Neural progenitor cell (in vitro differentiated cells): ENCODE measurements around the gene SEMA3B. TPM values are rescaled to one million over a fixed set of nuclear protein-coding genes. Genes with fewer than 3 reads are reported as not detected.
A peak's percentile ranks its signal among the peaks of the same experiment; 100 is the strongest.

Experiments used
- DNase-seq: peaks from one replicate; pipeline ENCODE4 v3.0.0-alpha.2; 2016; ENCODE audit warnings: low spot score
- H2AFZ ChIP-seq: fragments of 200-600 bp; sonication (generic); replicated peaks from 2 replicates; pipeline ENCODE4 v1.6.1; 2016; ENCODE audit warnings: antibody characterized with exemption
- H3F3A ChIP-seq: fragments of 200-600 bp; sonication (generic); 2 replicates; pipeline ENCODE4 v1.6.1; 2016; ENCODE audit warnings: antibody characterized with exemption, low read depth
- H3K27ac ChIP-seq: fragments of 200-600 bp; sonication (generic); 2 replicates; pipeline ENCODE4 v1.5.1; 2016; ENCODE audit warnings: mild to moderate bottlenecking
- H3K27me3 ChIP-seq: fragments of 200-600 bp; sonication (generic); 2 replicates; pipeline ENCODE4 v1.6.1; 2016; ENCODE audit warnings: mild to moderate bottlenecking, moderate library complexity
- H3K36me3 ChIP-seq: fragments of 200-600 bp; sonication (generic); 2 replicates; pipeline ENCODE4 v1.5.1; 2016
- H3K4me1 ChIP-seq: fragments of 200-600 bp; sonication (generic); 2 replicates; pipeline ENCODE4 v1.6.1; 2016; ENCODE audit warnings: mixed run types
- H3K4me2 ChIP-seq: fragments of 200-600 bp; sonication (generic); 2 replicates; pipeline ENCODE4 v1.6.1; 2016
- H3K4me3 ChIP-seq: fragments of 200-600 bp; sonication (generic); 2 replicates; pipeline ENCODE4 v1.5.1; 2016
- H3K79me2 ChIP-seq: fragments of 200-600 bp; sonication (generic); 2 replicates; pipeline ENCODE4 v1.6.1; 2016; ENCODE audit warnings: low read depth
- H3K9ac ChIP-seq: fragments of 200-600 bp; sonication (generic); 2 replicates; pipeline ENCODE4 v1.6.1; 2016
- H3K9me3 ChIP-seq: fragments of 200-600 bp; sonication (generic); 2 replicates; pipeline ENCODE4 v1.5.1; 2016; ENCODE audit warnings: low read depth
- H4K20me1 ChIP-seq: fragments of 200-600 bp; sonication (generic); 2 replicates; pipeline ENCODE4 v1.6.1; 2016; ENCODE audit warnings: low read depth
- H3K27ac Mint-ChIP-seq: 3 replicates; pipeline ENCODE4 v1.8.0; 2021; ENCODE audit warnings: mixed read lengths
- H3K27me3 Mint-ChIP-seq: 2 replicates; pipeline ENCODE4 v1.8.0; 2022; ENCODE audit warnings: low read depth, mild to moderate bottlenecking, inconsistent platforms, moderate library complexity, mixed read lengths; ENCODE audit not compliant: insufficient read depth
- H3K36me3 Mint-ChIP-seq: 3 replicates; pipeline ENCODE4 v1.8.0; 2021; ENCODE audit warnings: mixed read lengths
- H3K4me1 Mint-ChIP-seq: 3 replicates; pipeline ENCODE4 v1.8.0; 2021; ENCODE audit warnings: mixed read lengths
- H3K4me3 Mint-ChIP-seq: 3 replicates; pipeline ENCODE4 v1.8.0; 2021; ENCODE audit warnings: mild to moderate bottlenecking, moderate library complexity, mixed read lengths
- H3K9me3 Mint-ChIP-seq: 3 replicates; pipeline ENCODE4 v1.8.0; 2020; ENCODE audit warnings: mixed read lengths
- EZH2 ChIP-seq: fragments of 200-600 bp; sonication (generic); IDR thresholded peaks from 2 replicates; pipeline ENCODE4 v1.6.1; 2017; ENCODE audit warnings: antibody characterized with exemption, mild to moderate bottlenecking, moderate library complexity
- EZH2phosphoT487 ChIP-seq: fragments of 200-600 bp; sonication (generic); IDR thresholded peaks from 2 replicates; pipeline ENCODE4 v1.6.1; 2017; ENCODE audit warnings: antibody characterized with exemption
- total RNA-seq: library from RNA; depleted of rRNA; stranded (reverse); fragments of >200 nt; gene quantifications from 2 replicates; pipeline ENCODE4 v1.2.3, GENCODE V29; 2015; ENCODE audit warnings: low replicate concordance
- TF ChIP-seq, protein P1 (sequence below): fragments of 200-600 bp; sonication (generic); IDR thresholded peaks from 2 replicates; pipeline ENCODE4 v1.5.1; 2017; ENCODE audit warnings: antibody characterized with exemption, mild to moderate bottlenecking

Gene SEMA3B
- total RNA-seq, 1 donor from 2014 or later: 0.80 TPM

DNA sequence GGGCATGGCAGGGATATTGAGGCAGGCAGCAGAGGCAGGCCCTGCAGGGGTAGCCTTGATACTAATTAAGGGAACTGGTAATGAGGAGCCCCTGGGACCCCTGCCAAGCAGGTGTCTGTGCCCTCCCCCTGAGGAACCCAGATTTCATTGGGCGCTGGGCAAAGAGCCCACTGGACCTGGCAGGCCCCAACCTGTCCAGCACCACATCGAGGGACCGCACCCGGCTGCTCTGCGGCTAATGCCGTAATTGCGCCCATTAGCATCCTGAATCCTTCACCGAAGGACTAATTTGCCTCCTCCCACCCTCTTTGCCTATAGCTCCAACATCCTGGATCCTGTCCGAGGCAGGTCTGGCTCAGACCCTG, 13.7 kb upstream of the SEMA3B start:
- Histone ChIP-seq H3K9me3 (no peaks in the 10 kb centered on the region), H3K4me1 (peaks cover 3% of the 10 kb centered on the region), H3F3A (peaks cover 57% of the 10 kb centered on the region), H3K27me3 (no peaks in the 10 kb centered on the region), H3K4me3 (no peak overlapping the region), H2AFZ (no peak overlapping the region), H4K20me1 (peaks cover 80% of the 10 kb centered on the region), H3K36me3 (no peaks in the 10 kb centered on the region), H3K27ac (no peak overlapping the region), H3K9ac (no peak overlapping the region), H3K4me2 (no peak overlapping the region), H3K79me2 (peaks cover 31% of the 10 kb centered on the region)
- Mint-ChIP-seq H3K4me3 (no peak overlapping the region), H3K27ac (no peak overlapping the region), H3K9me3 (no peaks in the 10 kb centered on the region), H3K36me3 (peaks cover 23% of the 10 kb centered on the region), H3K4me1 (peaks cover 48% of the 10 kb centered on the region), H3K27me3 (peaks cover 6% of the 10 kb centered on the region)
- no peak for TF ChIP-seq EZH2phosphoT487
- TF ChIP-seq, protein P1, sequence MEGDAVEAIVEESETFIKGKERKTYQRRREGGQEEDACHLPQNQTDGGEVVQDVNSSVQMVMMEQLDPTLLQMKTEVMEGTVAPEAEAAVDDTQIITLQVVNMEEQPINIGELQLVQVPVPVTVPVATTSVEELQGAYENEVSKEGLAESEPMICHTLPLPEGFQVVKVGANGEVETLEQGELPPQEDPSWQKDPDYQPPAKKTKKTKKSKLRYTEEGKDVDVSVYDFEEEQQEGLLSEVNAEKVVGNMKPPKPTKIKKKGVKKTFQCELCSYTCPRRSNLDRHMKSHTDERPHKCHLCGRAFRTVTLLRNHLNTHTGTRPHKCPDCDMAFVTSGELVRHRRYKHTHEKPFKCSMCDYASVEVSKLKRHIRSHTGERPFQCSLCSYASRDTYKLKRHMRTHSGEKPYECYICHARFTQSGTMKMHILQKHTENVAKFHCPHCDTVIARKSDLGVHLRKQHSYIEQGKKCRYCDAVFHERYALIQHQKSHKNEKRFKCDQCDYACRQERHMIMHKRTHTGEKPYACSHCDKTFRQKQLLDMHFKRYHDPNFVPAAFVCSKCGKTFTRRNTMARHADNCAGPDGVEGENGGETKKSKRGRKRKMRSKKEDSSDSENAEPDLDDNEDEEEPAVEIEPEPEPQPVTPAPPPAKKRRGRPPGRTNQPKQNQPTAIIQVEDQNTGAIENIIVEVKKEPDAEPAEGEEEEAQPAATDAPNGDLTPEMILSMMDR: no peak
- TF ChIP-seq EZH2: no peak
- no peak for DNase-seq

DNA sequence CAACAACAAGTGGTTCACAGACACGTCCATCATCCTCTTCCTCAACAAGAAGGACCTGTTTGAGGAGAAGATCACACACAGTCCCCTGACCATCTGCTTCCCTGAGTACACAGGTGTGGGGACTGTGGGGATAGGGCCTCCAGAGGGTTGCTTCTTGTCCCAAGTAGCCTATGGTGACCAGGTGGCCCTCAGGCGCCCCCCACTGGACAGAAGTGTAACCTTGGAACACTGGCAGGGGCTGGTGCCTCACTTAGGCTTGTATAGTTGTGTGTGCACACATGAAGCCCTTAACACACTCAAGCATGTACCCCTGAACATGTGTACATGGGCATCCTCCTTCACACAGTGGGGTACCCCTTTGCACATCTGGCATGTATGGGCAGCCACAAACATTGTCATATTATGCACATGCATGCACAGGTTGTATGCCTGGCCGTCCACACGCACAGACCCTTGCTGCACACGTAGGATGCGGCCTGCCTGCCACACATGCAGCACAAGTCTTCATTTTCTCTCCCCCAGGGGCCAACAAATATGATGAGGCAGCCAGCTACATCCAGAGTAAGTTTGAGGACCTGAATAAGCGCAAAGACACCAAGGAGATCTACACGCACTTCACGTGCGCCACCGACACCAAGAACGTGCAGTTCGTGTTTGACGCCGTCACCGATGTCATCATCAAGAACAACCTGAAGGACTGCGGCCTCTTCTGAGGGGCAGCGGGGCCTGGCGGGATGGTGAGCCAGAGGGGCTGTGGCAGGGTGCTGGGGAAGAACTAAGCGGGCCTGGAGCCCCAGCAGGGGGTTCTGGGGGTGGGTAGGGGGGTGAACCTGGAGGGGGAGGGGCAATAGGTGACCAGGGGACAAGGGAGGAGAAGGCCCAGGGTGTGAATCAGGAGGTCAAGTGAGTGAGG, 11.7 kb upstream of the SEMA3B start:
- Histone ChIP-seq H4K20me1 (peaks cover 60% of the 10 kb centered on the region), H3K4me3 (no peak overlapping the region), H3K4me2 (no peak overlapping the region), H3K36me3 (no peaks in the 10 kb centered on the region), H3K4me1 (peaks cover 15% of the 10 kb centered on the region), H3K27ac (no peak overlapping the region), H3K27me3 (no peaks in the 10 kb centered on the region), H3F3A (peaks cover 70% of the 10 kb centered on the region), H3K9ac (no peak overlapping the region), H3K9me3 (no peaks in the 10 kb centered on the region), H2AFZ (no peak overlapping the region), H3K79me2 (peaks cover 11% of the 10 kb centered on the region)
- peak; percentile 71 for DNase-seq
- H3K27me3 Mint-ChIP-seq: peaks cover 8% of the 10 kb centered on the region
- TF ChIP-seq, protein P1: peak; percentile 72
- TF ChIP-seq EZH2: no peak
- H3K4me1 Mint-ChIP-seq: peaks cover 56% of the 10 kb centered on the region
- peak overlapping the region; percentile 95 for H3K27ac Mint-ChIP-seq
- peak overlapping the region; percentile 69 for H3K4me3 Mint-ChIP-seq
- no peaks in the 10 kb centered on the region for H3K9me3 Mint-ChIP-seq
- peaks cover 17% of the 10 kb centered on the region for H3K36me3 Mint-ChIP-seq

DNA sequence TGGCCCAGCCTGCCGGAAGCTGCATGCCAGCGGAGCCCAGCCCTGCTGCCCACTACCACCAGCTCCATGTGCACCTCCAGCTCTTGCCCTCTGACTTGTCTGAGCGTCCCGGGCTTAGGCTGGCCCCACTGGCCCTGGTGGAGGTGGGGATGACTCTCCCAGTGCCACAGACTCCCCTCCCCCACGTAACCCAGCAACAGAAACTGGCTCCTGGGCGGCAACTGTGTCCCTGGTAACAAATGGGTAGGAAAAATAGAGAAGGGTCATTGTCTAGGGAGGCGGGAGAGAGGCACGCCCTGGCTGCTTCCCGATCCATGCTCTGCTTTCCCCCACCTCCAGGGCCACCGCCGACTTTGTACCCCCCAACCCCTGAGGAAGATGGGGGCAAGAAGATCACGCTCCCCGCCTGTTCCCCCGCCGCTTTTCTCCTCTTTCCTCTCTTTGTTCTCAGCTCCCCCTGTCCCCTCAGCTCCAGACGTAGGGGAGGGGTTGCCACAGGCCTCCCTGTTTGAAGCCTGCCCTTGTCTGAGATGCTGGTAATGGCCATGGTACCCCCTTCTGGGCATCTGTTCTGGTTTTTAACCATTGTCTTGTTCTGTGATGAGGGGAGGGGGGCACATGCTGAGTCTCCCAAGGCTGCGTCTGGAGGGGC, 10.8 kb upstream of the SEMA3B start:
- H3K36me3 ChIP-seq: no peaks in the 10 kb centered on the region
- H2AFZ ChIP-seq: no peak overlapping the region
- H3K4me3 ChIP-seq: no peak overlapping the region
- H3K9me3 ChIP-seq: no peaks in the 10 kb centered on the region
- Mint-ChIP-seq H3K9me3 (no peaks in the 10 kb centered on the region), H3K4me3 (peak overlapping the region; percentile 69), H3K36me3 (peaks cover 16% of the 10 kb centered on the region), H3K27ac (peak overlapping the region; percentile 95), H3K27me3 (peaks cover 8% of the 10 kb centered on the region), H3K4me1 (peaks cover 64% of the 10 kb centered on the region)
- peaks cover 74% of the 10 kb centered on the region for H3F3A ChIP-seq
- peaks cover 15% of the 10 kb centered on the region for H3K4me1 ChIP-seq
- no peak overlapping the region for H3K4me2 ChIP-seq
- no peak overlapping the region for H3K9ac ChIP-seq
- peak overlapping the region; percentile 29 for H3K27ac ChIP-seq
- peaks cover 51% of the 10 kb centered on the region for H4K20me1 ChIP-seq
- no peaks in the 10 kb centered on the region for H3K27me3 ChIP-seq
- peaks cover 2% of the 10 kb centered on the region for H3K79me2 ChIP-seq
- no peak for TF ChIP-seq EZH2phosphoT487
- no peak for TF ChIP-seq EZH2
- TF ChIP-seq, protein P1: no peak
- DNase-seq: no peak
